CD4-positive, alpha-beta T cell treated with Interleukin-6 for 4 hours (primary cell): ENCODE measurements around the gene DYNLL1.
"Not testable (repeated sequence)": the region's sequence is repeated elsewhere in the genome, so short reads cannot be mapped to it uniquely, and the experiment has no call there.

ENCODE experiments used
- DNase-seq: peaks from one replicate; pipeline ENCODE4 v3.0.0-alpha.2; 2020; ENCODE audit warnings: mixed read lengths

The DYNLL1 gene

GRCh38 chr12:120522568-120522967, 26.7 kb downstream of the DYNLL1 start:
- DNase-seq, result no peak

DNA sequence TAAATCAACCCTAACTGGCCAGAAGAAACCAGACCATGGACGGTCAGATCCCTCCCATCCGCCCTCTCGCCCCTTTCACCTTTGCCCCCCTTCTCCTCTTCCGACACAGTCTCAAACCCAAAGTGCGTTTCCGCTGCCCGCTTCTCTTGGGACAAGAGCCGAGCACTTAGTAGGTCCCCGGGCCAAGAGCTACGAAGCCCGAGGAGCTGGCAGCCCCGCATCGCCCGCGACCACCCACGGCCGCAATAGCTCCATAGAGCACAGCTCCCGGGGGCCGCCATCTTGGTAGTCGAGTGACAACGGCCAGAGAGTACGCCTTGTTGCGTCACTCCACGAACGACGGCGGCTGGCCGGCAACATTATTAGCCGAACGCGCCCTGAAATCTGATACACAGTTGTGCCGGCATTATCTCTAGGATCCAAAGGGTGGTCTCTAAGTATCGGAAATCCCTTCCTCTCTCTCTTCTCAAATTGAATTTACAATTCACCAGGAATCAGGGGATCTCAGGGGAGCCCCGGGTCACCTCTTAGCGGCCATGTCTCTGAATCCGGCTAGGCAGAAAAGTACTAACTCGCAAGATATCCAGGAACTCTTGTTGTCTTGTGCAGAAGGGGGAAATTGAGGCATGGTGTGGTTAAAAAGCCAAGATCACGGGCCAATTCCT, 33.1 kb downstream of the DYNLL1 start, which contains the start of gene COQ5:
Gene COQ5, minus strand, starts transcription at position 298 of the 665 bp plus-strand sequence. Its CDS starts 17 bp downstream, at position 281.
- peak; percentile 84 for DNase-seq

- no peak for DNase-seq
These were observed 33.9 kb downstream of the DYNLL1 start for GRCh38 chr12:120529641-120530417.

GRCh38 chr12:120530418-120530761, 34.5 kb downstream of the DYNLL1 start:
- DNase-seq, result not testable (repeated sequence)

DNA sequence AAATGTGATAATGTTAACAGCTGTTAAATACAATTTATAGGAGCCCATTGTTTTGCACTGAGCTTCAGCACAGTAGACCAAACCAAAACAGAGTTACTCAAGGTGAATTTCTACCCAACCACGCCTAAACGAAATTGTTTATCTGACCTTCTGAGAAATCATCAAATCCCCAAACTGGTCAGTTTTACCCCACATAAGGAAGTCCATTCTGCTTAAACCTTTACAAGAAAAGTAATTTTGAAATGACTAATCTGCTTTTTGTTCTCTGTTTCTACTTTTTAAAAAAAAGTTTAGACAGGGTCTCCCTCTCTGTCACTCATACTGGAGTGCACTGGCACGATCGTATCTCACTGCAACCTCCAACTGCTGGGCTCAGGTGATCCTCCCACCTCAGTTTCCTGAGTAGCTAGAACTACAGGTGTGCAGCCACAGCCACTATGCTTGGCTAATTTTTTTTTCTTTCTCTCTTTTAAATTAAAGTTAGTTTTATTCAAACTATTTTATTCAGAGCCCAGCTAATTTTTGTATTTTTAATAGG, 36.9 kb downstream of the DYNLL1 start:
- DNase-seq, result no peak

DNA sequence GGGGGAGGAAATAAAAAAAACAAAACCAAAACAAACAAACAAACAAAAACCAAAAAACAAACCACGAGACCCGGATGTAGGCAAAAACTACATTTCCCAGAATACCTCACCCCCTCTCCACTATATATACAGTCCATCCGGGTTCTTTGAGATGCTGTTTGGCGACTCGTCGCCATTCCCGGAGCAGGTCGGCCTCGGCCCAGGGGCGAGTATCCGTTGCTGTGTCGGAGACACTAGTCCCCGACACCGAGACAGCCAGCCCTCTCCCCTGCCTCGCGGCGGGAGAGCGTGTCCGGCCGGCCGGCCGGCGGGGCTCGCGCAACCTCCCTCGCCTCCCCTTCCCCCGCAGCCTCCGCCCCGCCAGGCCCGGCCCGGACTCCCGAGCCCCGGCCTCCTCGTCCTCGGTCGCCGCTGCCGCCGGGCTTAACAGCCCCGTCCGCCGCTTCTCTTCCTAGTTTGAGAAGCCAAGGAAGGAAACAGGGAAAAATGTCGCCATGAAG, 38.3 kb downstream of the DYNLL1 start, which contains the start of gene RNF10:
Gene RNF10, plus strand, starts transcription at position 154 of the 500 bp plus-strand sequence. CDS start 456 bp downstream, outside the sequence.
- DNase-seq, result peak; percentile 72

- peak; percentile 48 for DNase-seq
These were observed 39.1 kb downstream of the DYNLL1 start for GRCh38 chr12:120534703-120535655.

GRCh38 chr12:120536064-120536791, 40.3 kb downstream of the DYNLL1 start:
- peak; percentile 51 for DNase-seq

DNA sequence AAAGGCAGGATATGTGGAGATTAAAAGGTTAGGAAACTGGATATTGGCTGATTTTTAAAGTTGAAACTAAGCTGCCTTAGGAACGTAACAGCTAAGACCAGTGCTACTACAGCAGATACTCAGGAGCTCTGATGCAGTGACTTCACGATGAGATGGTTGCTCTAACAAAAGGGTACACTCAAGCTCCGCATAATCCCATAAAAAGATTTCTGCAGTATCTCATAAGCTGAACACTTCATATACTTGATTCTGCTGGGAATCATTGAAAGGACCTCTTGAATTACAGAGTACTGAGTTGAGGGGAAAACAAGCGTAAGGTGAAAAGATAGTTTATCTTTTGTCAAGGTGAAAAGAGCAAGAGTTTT, 41.9 kb downstream of the DYNLL1 start:
- DNase-seq, result no peak

GRCh38 chr12:120538281-120539156, 42.6 kb downstream of the DYNLL1 start:
- DNase-seq, result no peak

GRCh38 chr12:120539303-120539702, 43.4 kb downstream of the DYNLL1 start:
- no peak for DNase-seq

DNA sequence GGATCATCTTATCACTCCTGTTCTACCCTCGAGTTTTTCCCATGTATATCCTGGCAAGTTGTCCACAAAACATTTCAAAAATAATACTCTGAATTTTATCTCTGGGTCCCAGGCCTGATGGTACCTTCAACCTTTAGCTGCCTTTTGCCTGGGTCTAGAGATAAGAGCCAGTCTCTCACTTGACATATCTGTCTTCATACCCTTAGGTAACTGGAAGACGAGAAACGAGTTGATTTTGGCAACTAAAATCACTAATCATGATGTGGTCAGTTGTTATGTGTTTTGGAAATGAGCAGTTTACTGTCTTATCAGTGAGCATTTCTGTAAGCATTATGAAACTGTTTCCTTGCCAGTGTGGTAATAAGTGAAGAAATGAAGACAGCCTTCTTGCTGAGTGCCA, 44.5 kb downstream of the DYNLL1 start:
- no peak for DNase-seq

DNA sequence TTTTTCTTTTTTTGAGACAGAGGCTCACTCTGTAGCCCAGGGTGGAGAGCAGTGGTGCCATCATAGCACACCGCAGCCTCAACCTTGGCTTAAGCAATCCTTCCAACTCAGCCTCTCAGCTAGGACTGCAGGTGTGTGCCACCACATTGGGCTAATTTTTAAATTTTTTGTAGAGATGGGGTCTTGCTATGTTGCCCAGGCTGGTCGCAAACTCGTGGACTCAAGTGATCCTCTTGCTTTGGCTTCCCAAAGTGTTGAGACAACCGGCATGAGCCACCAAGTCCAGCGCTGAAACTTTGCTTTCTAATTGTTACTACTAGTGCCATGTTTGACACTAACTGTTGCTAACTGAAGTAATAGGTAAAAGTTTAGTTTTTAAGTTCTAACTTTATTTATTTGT, 46.3 kb downstream of the DYNLL1 start:
- no peak for DNase-seq

GRCh38 chr12:120544691-120545090, 48.8 kb downstream of the DYNLL1 start:
- no peak for DNase-seq

- DNase-seq, result no peak
These were observed 50.1 kb downstream of the DYNLL1 start for GRCh38 chr12:120546050-120546386.
